GM23248 (cell line): ENCODE results near the gene ZBTB40.

Source experiments
- EZH2 ChIP-seq: fragments of 200-600 bp; sonication (generic); IDR thresholded peaks from 2 replicates; pipeline ENCODE4 v1.6.1; 2018; ENCODE audit warnings: antibody characterized with exemption, mild to moderate bottlenecking; ENCODE audit not compliant: insufficient read depth, poor library complexity, severe bottlenecking
- EZH2phosphoT487 ChIP-seq: fragments of 200-600 bp; sonication (generic); IDR thresholded peaks from 2 replicates; pipeline ENCODE4 v1.6.1; 2018; ENCODE audit warnings: antibody characterized with exemption, moderate library complexity, mild to moderate bottlenecking, low read depth; ENCODE audit not compliant: insufficient read depth

- no peak for TF ChIP-seq EZH2
- no peak for TF ChIP-seq EZH2phosphoT487
These were observed 92.0 kb downstream of the ZBTB40 start for GRCh38 chr1:22543679-22544078.
